Omental fat pad (tissue), 4 donors: ENCODE results near the gene IL17RE. TPM values are rescaled to one million over a fixed set of nuclear protein-coding genes. Genes with fewer than 3 reads are reported as not detected.

Experiments
- ATAC-seq: fragments of 150-250 bp; one replicate; pipeline ENCODE4 v1.9.1; 2016; ENCODE audit warnings: mild to moderate bottlenecking, moderate library complexity; ENCODE audit not compliant: low FRiP score
- DNase-seq: peaks from one replicate; pipeline ENCODE4 v3.0.0-alpha.2; 2019; ENCODE audit warnings: low spot score
- CTCF ChIP-seq, 3 donors: fragments of 450-650 bp; IDR thresholded peaks; one replicate each; pipeline ENCODE4 v1.5.1; 2016 to 2017; ENCODE audit warnings: antibody characterized with exemption in 3 of 3, mild to moderate bottlenecking in 3 of 3, moderate library complexity in 2 of 3
- total RNA-seq, 4 donors: library from RNA; depleted of rRNA; stranded (reverse); fragments of >200 nt; gene quantifications; one replicate each; pipeline ENCODE4 v1.1.0, GENCODE V29; 2016

The IL17RE gene
- total RNA-seq, 4 donors from 2014 or later: 7.7 to 13.8 (median 10.3) TPM

- ATAC-seq (peak; percentile 92), DNase-seq (peak; percentile 70)
- peak in 2 of 3 donors; percentile 40 to 82 for TF ChIP-seq CTCF (IDR thresholded peaks at IDR 0.05)
Observed at GRCh38 chr3:9932843-9933560, 30.4 kb downstream of the IL17RE start.

GRCh38 chr3:9933561-9934234 is 31.1 kb downstream of the IL17RE start, which contains the start of gene CRELD1:
CRELD1 (plus strand) TSS chr3:9933834; CDS start chr3:9934439, 605 bp downstream.
- ATAC-seq: peak; percentile 89
- DNase-seq: peak; percentile 90
- TF ChIP-seq CTCF (IDR thresholded peaks at IDR 0.05): no peak

- TF ChIP-seq CTCF (IDR thresholded peaks at IDR 0.05): no peak
- peak; percentile 4 for ATAC-seq
- no peak for DNase-seq
Observed at GRCh38 chr3:9934235-9934621, 31.6 kb downstream of the IL17RE start.

- ATAC-seq (no peak), DNase-seq (no peak)
- no peak for TF ChIP-seq CTCF (IDR thresholded peaks at IDR 0.05)
Observed at GRCh38 chr3:9934993-9935392, 32.3 kb downstream of the IL17RE start.

- ATAC-seq (no peak), DNase-seq (no peak)
- no peak for TF ChIP-seq CTCF (IDR thresholded peaks at IDR 0.05)
Observed at GRCh38 chr3:9935966-9936510, 33.4 kb downstream of the IL17RE start.

GRCh38 chr3:9937486-9938238 is 35.0 kb downstream of the IL17RE start:
- ATAC-seq: no peak
- no peak for TF ChIP-seq CTCF (IDR thresholded peaks at IDR 0.05)
- no peak for DNase-seq
